Middle frontal gyrus (tissue), 1 donor: ENCODE results near the gene HNF4A.
A peak's percentile ranks its signal among the peaks of the same experiment; 100 is the strongest.
"Not testable (repeated sequence)": the region's sequence is repeated elsewhere in the genome, so short reads cannot be mapped to it uniquely, and the experiment has no call there.

ENCODE experiments used
- DNase-seq: peaks from one replicate; pipeline ENCODE4 v3.0.0-alpha.2; 2015; ENCODE audit warnings: low spot score; ENCODE audit errors: extremely low spot score

HNF4A gene

DNA sequence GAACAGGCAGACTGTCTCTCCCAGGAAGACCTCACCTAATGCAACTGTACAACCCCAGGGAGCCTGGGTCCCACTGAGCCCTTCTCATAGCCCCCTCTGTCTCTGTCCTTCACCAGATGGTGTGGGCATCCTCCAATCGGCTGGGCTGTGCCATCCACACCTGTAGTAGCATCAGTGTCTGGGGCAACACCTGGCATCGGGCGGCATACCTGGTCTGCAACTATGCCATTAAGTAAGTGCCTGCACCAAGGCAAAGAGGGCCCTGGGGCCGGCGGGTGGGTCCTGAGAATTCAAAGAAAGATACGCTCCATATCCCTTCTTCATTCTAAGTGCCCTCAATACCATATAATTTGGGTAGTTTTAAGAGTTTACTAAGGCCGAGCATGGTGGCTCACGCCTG, 10.4 kb upstream of the HNF4A start:
- no peak for DNase-seq

- not testable (repeated sequence) for DNase-seq
Observed at GRCh38 chr20:44345941-44346340, 9.6 kb upstream of the HNF4A start.

DNA sequence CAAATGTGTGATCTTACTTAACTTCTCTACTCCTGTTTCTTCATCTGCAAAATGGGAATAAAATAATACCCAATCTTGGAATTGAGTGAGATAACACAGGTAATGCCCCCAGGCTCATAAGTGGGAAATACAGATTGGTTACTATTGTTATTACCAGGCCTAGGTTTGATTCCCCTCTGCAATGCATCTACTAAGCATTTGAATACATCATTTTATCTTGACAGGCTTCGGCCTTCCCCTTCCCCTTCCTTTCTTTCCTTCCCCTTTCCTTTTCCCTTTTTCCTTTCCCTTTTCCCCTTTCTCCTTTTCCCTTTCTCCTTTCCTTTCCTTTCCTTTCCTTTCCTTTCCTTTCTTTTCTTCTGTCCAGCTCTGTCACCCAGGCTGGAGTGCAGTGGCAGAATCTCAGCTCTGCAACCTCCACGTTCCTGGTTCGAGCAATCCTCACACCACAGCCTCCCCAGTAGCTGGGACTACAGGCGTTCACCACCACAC, 7.3 kb upstream of the HNF4A start:
- DNase-seq = no peak

DNA sequence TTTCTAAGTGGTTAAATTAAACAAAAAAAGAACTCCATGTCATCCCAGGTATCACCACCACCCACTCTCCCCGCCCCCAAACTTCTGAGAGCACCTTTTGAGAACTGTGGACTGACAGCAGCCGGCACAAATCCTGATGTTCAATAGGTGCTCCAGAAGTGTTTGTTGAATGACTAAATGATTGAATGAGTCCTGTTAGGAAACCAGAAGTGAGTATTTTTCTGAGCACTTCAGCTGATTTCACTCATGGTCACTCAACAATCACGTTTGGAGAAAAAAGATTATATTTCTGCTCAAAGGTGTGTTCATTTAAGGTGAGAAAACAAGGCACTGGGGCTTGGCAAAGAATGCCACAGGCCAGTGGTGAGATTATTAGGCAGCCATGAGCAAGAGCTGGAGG, 6.2 kb upstream of the HNF4A start:
- no peak for DNase-seq

- no peak for DNase-seq
Observed at GRCh38 chr20:44350567-44350966, 4.9 kb upstream of the HNF4A start.

DNA sequence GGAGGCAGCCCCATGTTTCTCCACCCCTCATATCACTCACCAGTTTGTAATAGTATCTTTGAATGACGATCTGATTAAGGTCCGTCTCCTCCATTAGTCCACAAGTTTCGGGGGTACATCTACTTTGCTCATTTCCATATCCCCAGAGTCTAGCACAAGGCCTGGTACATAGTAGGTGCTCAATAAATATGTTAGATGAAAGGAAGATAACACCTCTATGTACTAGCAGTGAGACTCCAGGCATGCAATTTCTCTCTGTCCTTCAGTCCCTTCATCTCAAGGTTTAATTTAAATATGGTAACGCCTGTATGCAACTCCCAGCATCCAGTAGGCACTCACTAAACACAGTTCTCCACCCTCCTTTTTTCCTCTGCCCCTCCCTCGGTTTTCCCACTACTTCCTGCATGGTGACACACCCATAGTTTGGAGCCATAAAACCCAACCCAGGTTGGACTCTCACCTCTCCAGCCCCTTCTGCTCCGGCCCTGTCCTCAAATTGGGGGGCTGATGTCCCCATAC, 461 bp upstream of the HNF4A start:
- DNase-seq = no peak

GRCh38 chr20:44356353-44356723, 839 bp downstream of the HNF4A start:
- DNase-seq = no peak

- DNase-seq = no peak
Observed at GRCh38 chr20:44357020-44357419, 1.5 kb downstream of the HNF4A start.

DNA sequence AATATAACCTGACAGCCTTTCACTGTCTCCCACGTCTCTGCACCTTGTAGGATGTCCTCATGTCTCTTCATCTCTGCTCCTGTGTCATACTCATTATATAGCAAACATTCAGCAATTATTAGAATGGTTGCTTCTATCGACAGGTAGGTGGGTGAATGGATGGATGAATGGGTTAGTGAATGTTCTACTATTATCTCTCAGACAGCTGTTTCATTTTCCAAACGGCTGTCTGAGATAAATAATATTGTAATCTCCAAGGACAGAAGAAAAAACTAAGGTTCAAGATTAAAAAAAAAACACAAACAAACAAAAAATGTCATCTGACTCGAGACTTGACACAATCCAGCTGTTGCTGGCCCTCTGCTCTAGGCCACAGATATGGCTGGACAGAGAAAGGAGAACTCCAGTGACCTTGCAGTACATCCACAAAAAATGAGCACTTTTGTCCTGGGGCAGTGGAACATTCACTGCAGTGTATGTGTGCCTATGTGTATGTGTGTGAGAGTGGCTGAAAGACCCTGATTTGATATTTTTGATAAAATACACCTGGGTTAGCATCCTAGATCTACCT, 2.1 kb downstream of the HNF4A start:
- DNase-seq = no peak

- no peak for DNase-seq
Observed at GRCh38 chr20:44358776-44359175, 3.3 kb downstream of the HNF4A start.

GRCh38 chr20:44360221-44360620, 4.7 kb downstream of the HNF4A start:
- DNase-seq = no peak

- DNase-seq = no peak
Observed at GRCh38 chr20:44361021-44361420, 5.5 kb downstream of the HNF4A start.

GRCh38 chr20:44362466-44362940, 7.0 kb downstream of the HNF4A start:
- DNase-seq = no peak

DNA sequence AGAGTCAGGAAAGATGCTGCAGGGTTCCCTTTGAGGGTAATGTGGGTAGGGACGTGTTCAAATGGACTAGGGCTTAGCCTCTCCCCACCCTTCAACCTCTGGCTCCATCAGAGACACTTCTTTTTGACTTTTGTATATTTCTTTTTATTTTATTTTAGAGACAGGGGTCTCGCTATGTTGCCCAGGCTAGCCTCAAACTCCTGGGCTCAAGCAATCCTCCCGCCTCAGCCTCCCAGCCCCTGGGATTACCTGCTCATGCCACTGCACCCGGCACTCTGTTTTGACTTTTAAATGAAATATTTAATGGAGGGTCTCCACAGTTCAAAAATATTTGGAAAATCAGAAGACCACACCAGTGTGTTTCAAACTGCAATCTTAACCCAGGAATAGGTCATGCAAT, 8.6 kb downstream of the HNF4A start:
- no peak for DNase-seq

- DNase-seq = no peak
Observed at GRCh38 chr20:44364780-44365179, 9.3 kb downstream of the HNF4A start.

DNA sequence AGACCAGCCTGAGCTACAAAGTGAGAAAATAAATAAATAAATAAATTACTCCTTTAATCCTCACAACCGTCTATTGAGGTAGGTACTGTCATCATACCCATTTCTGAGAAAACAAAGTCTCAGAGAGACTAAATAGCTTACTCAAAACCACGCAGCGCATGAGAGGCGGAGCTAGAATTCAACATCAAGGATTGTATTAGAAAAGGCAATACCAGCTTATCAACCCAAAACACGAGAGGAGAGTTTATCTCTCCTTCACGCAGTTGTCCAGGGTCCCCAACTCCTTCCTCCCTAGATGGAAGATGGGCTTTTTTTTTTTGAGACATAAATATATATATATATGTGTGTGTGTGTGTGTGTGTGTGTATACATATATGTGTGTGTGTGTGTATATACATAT, 12.2 kb downstream of the HNF4A start:
- DNase-seq = no peak

GRCh38 chr20:44370639-44371218, 15.2 kb downstream of the HNF4A start:
- DNase-seq = no peak

- no peak for DNase-seq
Observed at GRCh38 chr20:44382641-44383040, 27.1 kb downstream of the HNF4A start.

GRCh38 chr20:44384423-44385027, 29.0 kb downstream of the HNF4A start:
- no peak for DNase-seq

DNA sequence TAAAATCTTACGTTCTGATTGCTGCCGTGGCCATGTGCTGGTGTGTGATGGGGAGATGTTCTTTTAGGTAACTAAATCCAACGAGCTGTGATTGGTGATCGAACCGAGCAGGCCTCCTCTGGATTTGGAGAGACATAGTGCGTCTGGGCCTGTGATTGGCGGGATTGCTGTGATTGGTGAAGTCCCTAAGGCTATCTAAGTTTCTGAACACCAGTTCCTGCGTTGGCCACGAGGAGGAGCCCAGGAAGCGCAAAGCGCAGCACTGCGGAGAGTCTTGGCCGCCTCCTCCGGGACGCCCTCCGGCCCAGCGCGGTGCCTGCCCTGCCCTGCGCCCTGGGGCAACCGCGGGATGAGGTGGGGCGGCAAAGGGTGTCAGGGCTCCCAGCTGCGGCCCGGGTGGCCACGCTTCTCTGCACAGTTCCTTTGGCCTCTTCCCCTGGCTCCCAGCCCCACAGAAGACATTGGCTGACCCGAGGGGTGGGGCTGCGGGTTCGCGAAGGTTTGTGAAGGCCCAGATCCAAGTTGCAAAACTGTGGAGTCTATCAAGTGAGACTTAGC, 33.0 kb downstream of the HNF4A start:
- peak; percentile 16 for DNase-seq

GRCh38 chr20:44389871-44390270, 34.4 kb downstream of the HNF4A start:
- DNase-seq = no peak

DNA sequence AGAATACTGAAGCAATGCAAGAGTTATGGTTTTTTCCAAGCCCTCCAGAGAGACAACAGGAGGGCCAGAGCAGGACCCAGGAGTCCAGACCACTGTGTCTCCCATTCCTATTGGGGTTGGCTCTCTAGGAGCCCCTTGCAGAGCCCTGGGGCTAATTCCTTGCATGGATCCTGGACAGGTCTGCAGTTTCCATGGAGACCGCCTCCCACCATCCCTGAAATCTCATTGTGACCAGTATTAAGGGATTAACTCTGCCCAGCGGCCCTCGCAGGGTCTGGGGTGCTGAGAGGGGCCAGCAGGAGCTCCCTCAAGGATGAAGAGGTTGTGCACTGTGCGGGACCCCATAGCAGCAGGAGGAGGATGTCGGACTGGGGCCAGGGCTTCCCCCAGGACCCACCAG, 34.8 kb downstream of the HNF4A start:
- DNase-seq = no peak
